ENCODE measurements around the gene PET100. TPM values are rescaled to one million over a fixed set of nuclear protein-coding genes. Genes with fewer than 3 reads are reported as not detected.

The PET100 gene
- total RNA-seq, 1 donor from 2014 or later: 139 TPM

DNA sequence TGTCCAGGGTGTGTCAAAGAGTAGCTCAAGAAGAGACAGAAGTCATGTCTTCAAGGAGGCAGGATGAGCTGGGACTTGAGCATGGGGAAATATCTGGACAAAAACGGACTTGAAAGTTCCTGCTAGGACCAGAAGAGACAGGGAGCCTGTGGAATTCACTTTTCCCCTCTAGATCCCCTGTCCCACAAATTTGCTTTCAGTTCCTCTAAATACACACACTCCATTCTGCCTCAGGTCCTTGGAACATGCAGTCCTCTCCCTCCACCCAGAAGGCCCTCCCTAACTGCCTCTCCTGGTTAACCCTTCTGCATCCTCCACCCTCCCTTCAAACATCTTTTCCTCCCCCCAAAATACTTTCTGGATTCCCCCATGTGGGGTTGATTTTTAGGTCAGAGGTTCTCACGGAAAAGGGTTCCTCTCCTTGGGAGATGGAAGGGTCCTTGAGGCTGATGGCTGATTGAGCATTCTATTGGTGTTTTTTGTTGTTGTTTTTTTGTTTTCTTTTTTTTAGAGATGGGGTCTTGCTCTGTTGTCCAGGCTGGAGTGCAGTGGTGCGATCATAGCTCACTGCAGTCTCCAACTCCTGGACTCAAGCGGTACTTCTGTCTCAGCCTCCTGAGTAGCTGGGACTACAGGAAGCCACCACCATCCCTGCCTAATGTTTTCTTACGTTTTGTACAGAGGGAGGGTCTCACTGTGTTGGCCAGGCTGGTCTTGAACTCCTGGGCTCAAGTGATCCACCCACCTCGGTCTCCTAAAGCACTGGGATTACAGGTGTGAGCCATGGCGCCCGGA lies 32.3 kb downstream of the PET100 start:
- TF ChIP-seq, protein P1, sequence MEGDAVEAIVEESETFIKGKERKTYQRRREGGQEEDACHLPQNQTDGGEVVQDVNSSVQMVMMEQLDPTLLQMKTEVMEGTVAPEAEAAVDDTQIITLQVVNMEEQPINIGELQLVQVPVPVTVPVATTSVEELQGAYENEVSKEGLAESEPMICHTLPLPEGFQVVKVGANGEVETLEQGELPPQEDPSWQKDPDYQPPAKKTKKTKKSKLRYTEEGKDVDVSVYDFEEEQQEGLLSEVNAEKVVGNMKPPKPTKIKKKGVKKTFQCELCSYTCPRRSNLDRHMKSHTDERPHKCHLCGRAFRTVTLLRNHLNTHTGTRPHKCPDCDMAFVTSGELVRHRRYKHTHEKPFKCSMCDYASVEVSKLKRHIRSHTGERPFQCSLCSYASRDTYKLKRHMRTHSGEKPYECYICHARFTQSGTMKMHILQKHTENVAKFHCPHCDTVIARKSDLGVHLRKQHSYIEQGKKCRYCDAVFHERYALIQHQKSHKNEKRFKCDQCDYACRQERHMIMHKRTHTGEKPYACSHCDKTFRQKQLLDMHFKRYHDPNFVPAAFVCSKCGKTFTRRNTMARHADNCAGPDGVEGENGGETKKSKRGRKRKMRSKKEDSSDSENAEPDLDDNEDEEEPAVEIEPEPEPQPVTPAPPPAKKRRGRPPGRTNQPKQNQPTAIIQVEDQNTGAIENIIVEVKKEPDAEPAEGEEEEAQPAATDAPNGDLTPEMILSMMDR (IDR thresholded peaks at IDR 0.05; ENCODE audit: unreplicated experiment): no peak
- DNase-seq (ENCODE audit: low spot score in 2 of 2, unreplicated experiment in 2 of 2): no peak
- Mint-ChIP-seq H3K27me3 (ENCODE audit: low read depth) (peaks cover 43% of the 10 kb centered on the region), H3K4me3 (no peak overlapping the region), H3K27ac (no peak overlapping the region), H3K9me3 (no peaks in the 10 kb centered on the region), H3K36me3 (no peaks in the 10 kb centered on the region), H3K4me1 (no peaks in the 10 kb centered on the region)

DNA sequence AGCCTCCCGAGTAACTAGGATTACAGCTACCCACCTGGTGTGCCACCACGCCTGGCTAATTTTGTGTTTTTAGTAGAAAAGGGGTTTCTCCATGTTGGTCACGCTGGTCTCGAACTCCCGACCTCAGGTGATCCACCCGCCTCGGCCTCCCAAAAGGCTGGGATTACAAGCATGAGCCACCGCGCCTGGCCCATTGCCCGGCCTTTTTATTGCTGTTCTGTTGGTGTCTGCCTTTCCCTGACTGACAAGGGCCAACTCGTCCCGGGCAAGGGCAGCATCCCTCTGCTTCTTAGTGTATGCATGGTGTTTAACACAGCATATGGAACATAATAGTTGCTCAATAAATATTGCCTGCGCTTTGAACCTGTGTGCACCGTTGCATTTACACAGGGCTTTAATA lies 33.1 kb downstream of the PET100 start:
- TF ChIP-seq, protein P1 (IDR thresholded peaks at IDR 0.05; ENCODE audit: unreplicated experiment): no peak
- Mint-ChIP-seq H3K36me3 (no peaks in the 10 kb centered on the region), H3K9me3 (no peaks in the 10 kb centered on the region), H3K4me3 (no peak overlapping the region), H3K27me3 (ENCODE audit: low read depth) (peaks cover 48% of the 10 kb centered on the region), H3K27ac (no peak overlapping the region), H3K4me1 (no peaks in the 10 kb centered on the region)
- DNase-seq (ENCODE audit: low spot score in 2 of 2, unreplicated experiment in 2 of 2): no peak

DNA sequence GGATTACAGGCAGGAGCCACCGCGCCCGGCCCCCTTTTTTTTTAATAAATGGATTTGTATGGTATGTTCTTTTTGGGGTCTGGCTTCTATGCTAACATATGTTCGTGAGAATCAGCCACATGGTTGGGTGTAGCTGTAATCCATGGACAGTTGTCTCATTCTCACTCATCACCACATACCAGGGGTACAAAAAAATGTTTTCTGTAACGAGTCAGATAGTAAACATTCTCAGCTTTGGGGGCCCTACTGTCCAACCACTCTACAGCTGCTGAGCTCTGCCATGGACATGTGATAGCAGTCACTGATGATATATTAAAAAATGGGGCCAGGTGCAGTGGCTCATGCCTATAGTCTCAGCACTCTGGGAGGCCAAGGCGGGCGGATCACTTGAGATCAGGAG lies 34.1 kb downstream of the PET100 start:
- H3K4me3 Mint-ChIP-seq: no peak overlapping the region
- no peak overlapping the region for H3K27ac Mint-ChIP-seq
- H3K27me3 Mint-ChIP-seq (ENCODE audit: low read depth): peaks cover 51% of the 10 kb centered on the region
- H3K9me3 Mint-ChIP-seq: no peaks in the 10 kb centered on the region
- DNase-seq (ENCODE audit: low spot score in 2 of 2, unreplicated experiment in 2 of 2): no peak
- no peaks in the 10 kb centered on the region for H3K36me3 Mint-ChIP-seq
- TF ChIP-seq, protein P1 (IDR thresholded peaks at IDR 0.05; ENCODE audit: unreplicated experiment): no peak
- no peaks in the 10 kb centered on the region for H3K4me1 Mint-ChIP-seq

DNA sequence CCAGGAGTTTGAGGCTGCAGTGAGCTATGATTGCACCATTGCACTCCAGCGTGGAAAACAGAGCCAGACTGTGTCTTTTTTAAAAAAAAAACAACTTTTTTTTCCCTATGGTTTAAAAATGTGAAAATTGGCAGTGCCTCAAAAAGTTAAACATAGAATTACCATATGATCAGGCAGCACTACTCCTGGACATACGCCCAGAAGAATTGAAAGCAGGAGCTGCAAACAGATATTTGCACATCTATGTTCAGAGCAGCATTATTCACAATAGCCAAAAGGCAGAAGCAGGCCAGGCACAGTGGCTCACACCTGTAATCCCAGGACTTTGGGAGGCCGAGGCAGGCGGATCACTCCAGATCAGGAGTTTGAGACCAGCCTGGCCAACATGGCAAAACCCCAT lies 35.5 kb downstream of the PET100 start:
- H3K36me3 Mint-ChIP-seq: no peaks in the 10 kb centered on the region
- no peak overlapping the region for H3K4me3 Mint-ChIP-seq
- no peaks in the 10 kb centered on the region for H3K9me3 Mint-ChIP-seq
- H3K27ac Mint-ChIP-seq: no peak overlapping the region
- no peak for DNase-seq (ENCODE audit: low spot score in 2 of 2, unreplicated experiment in 2 of 2)
- TF ChIP-seq, protein P1 (IDR thresholded peaks at IDR 0.05; ENCODE audit: unreplicated experiment): no peak
- H3K4me1 Mint-ChIP-seq: no peaks in the 10 kb centered on the region
- H3K27me3 Mint-ChIP-seq (ENCODE audit: low read depth): peaks cover 57% of the 10 kb centered on the region

DNA sequence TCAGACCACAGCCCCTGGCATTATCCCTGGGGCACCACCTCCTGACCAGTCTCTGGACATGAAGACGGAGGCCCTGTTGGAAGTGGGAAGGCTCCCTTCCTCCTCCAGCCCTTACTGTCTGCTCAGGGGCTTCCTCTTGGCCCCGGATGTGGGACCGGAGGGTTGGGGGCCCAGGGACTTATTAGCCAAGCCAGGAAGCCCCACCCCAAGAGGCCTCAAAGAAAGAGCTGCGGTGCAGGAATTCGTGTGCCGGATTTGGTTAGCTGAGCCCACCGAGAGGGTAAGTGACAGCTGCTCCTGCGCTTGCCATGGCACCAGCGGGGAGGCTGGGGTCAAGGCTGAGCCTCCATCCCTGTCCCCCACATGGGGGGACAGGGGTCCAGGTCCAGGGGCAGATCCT lies 39.2 kb downstream of the PET100 start, which contains the start of gene RETN:
TSS of gene RETN (plus strand) at position 208 of the 400 bp plus-strand sequence. CDS start 278 bp downstream, outside the sequence.
- peaks cover 80% of the 10 kb centered on the region for H3K27me3 Mint-ChIP-seq (ENCODE audit: low read depth)
- peak within 1 kb of the TSS; percentile 3 for H3K4me3 Mint-ChIP-seq
- H3K27ac Mint-ChIP-seq: no peak within 1 kb of the TSS
- TF ChIP-seq, protein P1 (IDR thresholded peaks at IDR 0.05; ENCODE audit: unreplicated experiment): no peak
- H3K9me3 Mint-ChIP-seq: peaks cover under 1% of the 10 kb centered on the region
- no peaks in the 10 kb centered on the region for H3K36me3 Mint-ChIP-seq
- no peaks in the 10 kb centered on the region for H3K4me1 Mint-ChIP-seq
- DNase-seq (ENCODE audit: low spot score in 2 of 2, unreplicated experiment in 2 of 2): no peak
